H9 (cell line): ENCODE results near the gene NRG2. TPM values are rescaled to one million over a fixed set of nuclear protein-coding genes. Genes with fewer than 3 reads are reported as not detected.

Experiments
- DNase-seq: peaks from one replicate; pipeline ENCODE4 v3.0.0-alpha.2; 2017
- H2AFZ ChIP-seq: one replicate; pipeline ENCODE4 v1.6.1; 2013; ENCODE audit warnings: mild to moderate bottlenecking, low read length, control low read depth, moderate library complexity
- H2AK5ac ChIP-seq: 2 replicates; pipeline ENCODE4 v1.6.1; 2013; ENCODE audit warnings: low read length, control low read depth, mixed read lengths; ENCODE audit not compliant: insufficient read length
- H2BK120ac ChIP-seq: one replicate; pipeline ENCODE4 v1.6.1; 2013; ENCODE audit warnings: low read depth, mild to moderate bottlenecking, low read length, control low read depth, inconsistent platforms; ENCODE audit not compliant: poor library complexity, severe bottlenecking
- H2BK12ac ChIP-seq: 2 replicates; pipeline ENCODE4 v1.6.1; 2013; ENCODE audit warnings: low read length, control low read depth, mixed read lengths, low read depth; ENCODE audit not compliant: insufficient read length
- H2BK15ac ChIP-seq: 2 replicates; pipeline ENCODE4 v1.6.1; 2013; ENCODE audit warnings: low read depth, low read length, control low read depth
- H2BK20ac ChIP-seq: one replicate; pipeline ENCODE4 v1.6.1; 2013; ENCODE audit warnings: low read depth, mild to moderate bottlenecking, low read length, control low read depth, inconsistent platforms; ENCODE audit not compliant: poor library complexity, severe bottlenecking
- H2BK5ac ChIP-seq: 2 replicates; pipeline ENCODE4 v1.6.1; 2013; ENCODE audit warnings: low read length, control low read depth, mixed read lengths; ENCODE audit not compliant: insufficient read length
- H3K14ac ChIP-seq: 2 replicates; pipeline ENCODE4 v1.6.1; 2013; ENCODE audit warnings: low read length, control low read depth; ENCODE audit not compliant: insufficient read depth
- H3K18ac ChIP-seq: 2 replicates; pipeline ENCODE4 v1.6.1; 2013; ENCODE audit warnings: low read depth, mild to moderate bottlenecking, mixed read lengths, low read length, control low read depth; ENCODE audit not compliant: insufficient read length
- H3K23ac ChIP-seq: 2 replicates; pipeline ENCODE4 v1.6.1; 2013; ENCODE audit warnings: low read length, control low read depth, mixed read lengths, low read depth; ENCODE audit not compliant: insufficient read length
- H3K23me2 ChIP-seq: 2 replicates; pipeline ENCODE4 v1.6.1; 2013; ENCODE audit warnings: low read depth, mild to moderate bottlenecking, mixed read lengths, low read length, control low read depth; ENCODE audit not compliant: insufficient read length, poor library complexity, severe bottlenecking
- H3K27ac ChIP-seq: 2 replicates; pipeline ENCODE4 v1.5.1; 2013; ENCODE audit warnings: low read length, control low read depth, mixed read lengths, low read depth; ENCODE audit not compliant: insufficient read length
- H3K27me3 ChIP-seq: 2 replicates; pipeline ENCODE4 v1.6.1; 2013; ENCODE audit warnings: low read length, control low read depth, inconsistent platforms; ENCODE audit not compliant: insufficient read depth
- H3K4ac ChIP-seq: 2 replicates; pipeline ENCODE4 v1.6.1; 2013; ENCODE audit warnings: low read depth, mild to moderate bottlenecking, control low read depth, inconsistent platforms, low read length, moderate library complexity
- H3K4me1 ChIP-seq: 2 replicates; pipeline ENCODE4 v1.6.1; 2013; ENCODE audit warnings: low read length, control low read depth, inconsistent platforms; ENCODE audit not compliant: insufficient read depth
- H3K4me2 ChIP-seq: 2 replicates; pipeline ENCODE4 v1.6.1; 2013; ENCODE audit warnings: low read length, control low read depth, mixed read lengths; ENCODE audit not compliant: insufficient read length, insufficient read depth
- H3K56ac ChIP-seq: 2 replicates; pipeline ENCODE4 v1.6.1; 2013; ENCODE audit warnings: low read depth, mild to moderate bottlenecking, mixed read lengths, low read length, control low read depth; ENCODE audit not compliant: insufficient read length
- H3K79me1 ChIP-seq: 2 replicates; pipeline ENCODE4 v1.6.1; 2013; ENCODE audit warnings: low read depth, mild to moderate bottlenecking, moderate library complexity, low read length, control low read depth, inconsistent platforms; ENCODE audit not compliant: insufficient read depth, poor library complexity, severe bottlenecking
- H3K79me2 ChIP-seq: 2 replicates; pipeline ENCODE4 v1.6.1; 2013; ENCODE audit warnings: low read length, control low read depth, inconsistent platforms; ENCODE audit not compliant: insufficient read depth
- H3K9ac ChIP-seq: 2 replicates; pipeline ENCODE4 v1.6.1; 2013; ENCODE audit warnings: low read length, control low read depth, mixed read lengths; ENCODE audit not compliant: insufficient read length; ENCODE audit errors: extremely low read depth
- H3K9me3 ChIP-seq: one replicate; pipeline ENCODE4 v1.6.1; 2013; ENCODE audit warnings: low read depth, low read length, inconsistent platforms; ENCODE audit not compliant: control insufficient read depth
- H3T11ph ChIP-seq: one replicate; pipeline ENCODE4 v1.6.1; 2013; ENCODE audit warnings: mild to moderate bottlenecking, low read length, control low read depth, inconsistent platforms
- H4K20me1 ChIP-seq: one replicate; pipeline ENCODE4 v1.6.1; 2013; ENCODE audit not compliant: control insufficient read depth, insufficient read length, insufficient read depth
- H4K5ac ChIP-seq: 2 replicates; pipeline ENCODE4 v1.6.1; 2013; ENCODE audit warnings: low read depth, mild to moderate bottlenecking, mixed read lengths, low read length, control low read depth; ENCODE audit not compliant: insufficient read length
- H4K8ac ChIP-seq: replicated peaks from 2 replicates; pipeline ENCODE4 v1.6.1; 2013; ENCODE audit warnings: low read length, control low read depth, mixed read lengths, low read depth; ENCODE audit not compliant: insufficient read length
- H4K91ac ChIP-seq: 2 replicates; pipeline ENCODE4 v1.6.1; 2013; ENCODE audit warnings: low read depth, mild to moderate bottlenecking, moderate library complexity, mixed read lengths, low read length, control low read depth; ENCODE audit not compliant: insufficient read length
- H3K27ac Mint-ChIP-seq, 3 experiments: 2 replicates in 2 of 3; 3 replicates in 1 of 3; pipeline ENCODE4 v1.8.0; 2020 to 2021; ENCODE audit warnings: mixed read lengths in 3 of 3, mild to moderate bottlenecking in 1 of 3, moderate library complexity in 1 of 3
- H3K27me3 Mint-ChIP-seq: 2 replicates; pipeline ENCODE4 v1.8.0; 2021; ENCODE audit warnings: low read depth, mild to moderate bottlenecking, moderate library complexity, mixed read lengths
- H3K36me3 Mint-ChIP-seq, 3 experiments: 2 replicates in 2 of 3; 3 replicates in 1 of 3; pipeline ENCODE4 v1.8.0; 2020 to 2021; ENCODE audit warnings: low read depth in 3 of 3, mixed read lengths in 3 of 3; ENCODE audit not compliant: insufficient read depth in 1 of 3
- H3K4me1 Mint-ChIP-seq, 2 experiments: 2 replicates each; pipeline ENCODE4 v1.8.0; 2020; ENCODE audit warnings: mixed read lengths in 2 of 2
- H3K4me3 Mint-ChIP-seq, 2 experiments: 2 replicates in 1 of 2; 3 replicates in 1 of 2; pipeline ENCODE4 v1.8.0; 2020 to 2021; ENCODE audit warnings: mild to moderate bottlenecking in 2 of 2, mixed read lengths in 2 of 2, moderate library complexity in 1 of 2
- H3K9me3 Mint-ChIP-seq, 2 experiments: 2 replicates in 1 of 2; 3 replicates in 1 of 2; pipeline ENCODE4 v1.8.0; 2020; ENCODE audit warnings: mild to moderate bottlenecking in 2 of 2, mixed read lengths in 2 of 2, moderate library complexity in 1 of 2
- whole genome bisulfite sequencing: extraction: QIAGEN DNeasy Blood & Tissue Kit; methylation state at CpG from one replicate; pipeline ENCODE4 v1.1.7; 2013; ENCODE audit warnings: missing lambda C conversion rate, low lambda C conversion rate, mixed read lengths; ENCODE audit not compliant: insufficient read length; ENCODE audit errors: extremely low coverage; 5-methylcytosine and 5-hydroxymethylcytosine counted together
- total RNA-seq: library from RNA; stranded (reverse); gene quantifications from 2 replicates; pipeline ENCODE4 v1.2.1, GENCODE V29; 2021
- TF ChIP-seq, protein P1 (sequence below): fragments of 200-600 bp; sonication (generic); conservative IDR thresholded peaks from 3 replicates; pipeline ENCODE4 v1.8.0; 2021; ENCODE audit warnings: antibody characterized with exemption, mild to moderate bottlenecking

NRG2 gene
- total RNA-seq, 1 experiment from 2014 or later: not detected

DNA sequence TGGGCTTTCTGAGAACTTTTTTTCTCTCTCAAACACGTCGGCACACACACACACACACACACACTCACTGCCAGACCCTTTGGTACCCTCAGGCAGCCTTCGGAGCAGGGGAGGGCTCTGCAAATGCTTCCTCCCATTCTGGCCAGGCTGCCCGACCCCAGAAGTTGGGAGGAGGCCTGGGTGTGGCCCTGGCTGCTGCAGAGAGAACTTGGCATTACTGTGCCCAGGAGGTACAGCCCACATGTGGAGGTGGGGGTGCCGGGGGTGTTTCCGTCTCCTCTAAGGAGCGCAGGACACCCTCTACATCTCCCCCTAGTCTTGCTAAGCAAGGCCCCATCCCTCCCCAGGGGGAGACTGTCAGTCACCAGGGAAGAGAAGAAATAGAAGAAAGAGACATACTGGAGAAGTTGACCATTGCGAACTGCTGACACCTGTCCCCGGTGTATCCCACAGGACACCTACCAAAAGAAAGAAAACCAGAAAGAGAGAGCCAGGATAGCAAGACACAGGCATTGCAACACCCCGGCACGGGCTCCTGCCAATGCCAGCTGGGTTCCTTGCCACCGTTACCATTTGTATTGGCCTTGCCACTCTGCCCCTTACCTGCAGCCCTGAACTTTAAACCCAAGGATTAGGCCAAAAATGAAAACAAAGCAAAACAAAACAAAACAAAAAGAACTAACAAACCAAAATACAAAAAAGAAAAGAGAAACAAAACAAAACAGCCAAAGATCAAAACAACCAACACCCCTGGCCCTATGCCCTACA is 178.2 kb downstream of the NRG2 start:
- no peak overlapping the region for H3K9ac ChIP-seq
- H3K4ac ChIP-seq: no peak overlapping the region
- H3K56ac ChIP-seq: no peak overlapping the region
- no peak overlapping the region for H2BK120ac ChIP-seq
- H2AK5ac ChIP-seq: no peak overlapping the region
- no CpG with 5 or more reads among the region's 12 CpGs for WGBS
- no peak overlapping the region for H2BK12ac ChIP-seq
- no peaks in the 10 kb centered on the region for H3K4me1 ChIP-seq
- peaks cover 5 to 15% of the 10 kb centered on the region in 2 experiments for H3K4me1 Mint-ChIP-seq
- no peaks in the 10 kb centered on the region for H3K23me2 ChIP-seq
- H3K18ac ChIP-seq: no peak overlapping the region
- no peak overlapping the region for H3K4me2 ChIP-seq
- H4K8ac ChIP-seq: no peak overlapping the region
- no peak overlapping the region; a peak in 1 of 7 replicates for H3K27ac Mint-ChIP-seq
- H3K79me1 ChIP-seq: no peaks in the 10 kb centered on the region
- no peaks in the 10 kb centered on the region for H3K79me2 ChIP-seq
- no peak overlapping the region for H3T11ph ChIP-seq
- no peak overlapping the region for H2BK5ac ChIP-seq
- H2AFZ ChIP-seq: no peak overlapping the region
- H3K27me3 ChIP-seq: no peaks in the 10 kb centered on the region
- H2BK20ac ChIP-seq: no peak overlapping the region
- no peak overlapping the region for H4K5ac ChIP-seq
- no peak for DNase-seq
- no peak overlapping the region for H3K27ac ChIP-seq
- no peak overlapping the region for H2BK15ac ChIP-seq
- no peak overlapping the region for H3K23ac ChIP-seq
- no peak overlapping the region for H3K4me3 Mint-ChIP-seq
- no peaks in the 10 kb centered on the region for H3K36me3 Mint-ChIP-seq
- H3K27me3 Mint-ChIP-seq: peaks cover 52% of the 10 kb centered on the region
- H3K14ac ChIP-seq: no peak overlapping the region
- H4K20me1 ChIP-seq: no peaks in the 10 kb centered on the region
- H4K91ac ChIP-seq: no peak overlapping the region
- H3K9me3 ChIP-seq: no peaks in the 10 kb centered on the region
- TF ChIP-seq, protein P1, sequence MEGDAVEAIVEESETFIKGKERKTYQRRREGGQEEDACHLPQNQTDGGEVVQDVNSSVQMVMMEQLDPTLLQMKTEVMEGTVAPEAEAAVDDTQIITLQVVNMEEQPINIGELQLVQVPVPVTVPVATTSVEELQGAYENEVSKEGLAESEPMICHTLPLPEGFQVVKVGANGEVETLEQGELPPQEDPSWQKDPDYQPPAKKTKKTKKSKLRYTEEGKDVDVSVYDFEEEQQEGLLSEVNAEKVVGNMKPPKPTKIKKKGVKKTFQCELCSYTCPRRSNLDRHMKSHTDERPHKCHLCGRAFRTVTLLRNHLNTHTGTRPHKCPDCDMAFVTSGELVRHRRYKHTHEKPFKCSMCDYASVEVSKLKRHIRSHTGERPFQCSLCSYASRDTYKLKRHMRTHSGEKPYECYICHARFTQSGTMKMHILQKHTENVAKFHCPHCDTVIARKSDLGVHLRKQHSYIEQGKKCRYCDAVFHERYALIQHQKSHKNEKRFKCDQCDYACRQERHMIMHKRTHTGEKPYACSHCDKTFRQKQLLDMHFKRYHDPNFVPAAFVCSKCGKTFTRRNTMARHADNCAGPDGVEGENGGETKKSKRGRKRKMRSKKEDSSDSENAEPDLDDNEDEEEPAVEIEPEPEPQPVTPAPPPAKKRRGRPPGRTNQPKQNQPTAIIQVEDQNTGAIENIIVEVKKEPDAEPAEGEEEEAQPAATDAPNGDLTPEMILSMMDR: no peak
- no peaks in the 10 kb centered on the region for H3K9me3 Mint-ChIP-seq
